ENCODE data around the gene ZFP91.

DNA sequence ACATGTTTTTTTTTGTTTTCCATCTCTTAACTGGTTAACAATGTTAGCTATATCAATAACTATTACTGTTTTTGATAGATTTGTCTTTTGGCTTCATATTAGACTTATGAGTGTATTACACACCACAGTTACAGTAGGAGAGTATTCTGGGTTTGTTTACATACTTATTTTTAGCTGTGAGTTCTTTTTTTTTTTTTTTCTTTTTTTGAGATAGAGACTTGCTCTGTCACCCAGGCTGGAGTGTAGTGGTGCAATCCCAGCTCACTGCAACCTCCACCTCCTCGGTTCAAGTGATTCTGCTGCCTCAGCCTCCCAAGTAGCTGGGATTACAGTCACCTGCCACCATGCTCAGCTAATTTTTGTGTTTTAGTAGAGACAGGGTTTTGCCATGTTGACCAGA, 71.6 kb downstream of the ZFP91 start:
- TF ChIP-seq YY1 (IDR thresholded peaks at IDR 0.05; ENCODE audit: insufficient read depth, insufficient read length) = no peak
- no peak for TF ChIP-seq SUZ12 (IDR thresholded peaks at IDR 0.05; ENCODE audit: extremely low read depth, insufficient read depth, insufficient read length)
- TF ChIP-seq ZNF274 (IDR thresholded peaks at IDR 0.05; ENCODE audit: low read depth, low read length) = no peak

Data from NT2/D1 (cell line).